ENCODE data around the gene SEZ6L2. TPM values are rescaled to one million over a fixed set of nuclear protein-coding genes. Genes with fewer than 3 reads are reported as not detected.

SEZ6L2 gene
- total RNA-seq, 4 donors from 2014 or later: 0.20 to 1.7 (median 0.56) TPM

GRCh38 chr16:29900102-29900887 lies 945 bp upstream of the SEZ6L2 start, which contains the start of gene ASPHD1:
Gene ASPHD1, plus strand, starts transcription at chr16:29900488. Its CDS starts 484 bp downstream, at chr16:29900972.
- peaks cover 0 to 5% of the 10 kb centered on the region in 2 donors for H3K4me1 ChIP-seq
- intact Hi-C loops (cut with DNase I; ENCODE audit: low total_unique reads): loop anchor here (1.0 to 5.0 kb wide), 3 partner anchors 26 to 457 kb away; partner anchors contain the start of genes CD2BP2, CDIPT and KCTD13
- no peak within 1 kb of the TSS for H3K27ac ChIP-seq
- DNase-seq (peak in 1 of 2 donors; percentile 17), ATAC-seq (peak; percentile 81 to 86)
- H3K36me3 ChIP-seq: no peaks in the 10 kb centered on the region
- in situ Hi-C loops (cut with MboI; ENCODE audit: low sequenced_read_pairs in 4 of 4): no loop called here
- H3K9me3 ChIP-seq: no peaks in the 10 kb centered on the region
- H3K27me3 ChIP-seq: peaks cover 35 to 42% (median 38%) of the 10 kb centered on the region in 3 donors
- peak within 1 kb of the TSS; percentile 45 to 62 (median 58) for H3K4me3 ChIP-seq
- TF ChIP-seq CTCF (IDR thresholded peaks at IDR 0.05 in 4 of 5, conservative IDR thresholded peaks at IDR 0.05 in 1 of 5): no peak
- TF ChIP-seq POLR2A (IDR thresholded peaks at IDR 0.05): no peak

- ATAC-seq: no peak
- TF ChIP-seq CTCF (IDR thresholded peaks at IDR 0.05 in 4 of 5, conservative IDR thresholded peaks at IDR 0.05 in 1 of 5) (no peak), POLR2A (IDR thresholded peaks at IDR 0.05) (no peak)
- peaks cover 35 to 42% (median 38%) of the 10 kb centered on the region in 3 donors for H3K27me3 ChIP-seq
Measured at GRCh38 chr16:29898804-29899515, 390 bp downstream of the SEZ6L2 start.

GRCh38 chr16:29898135-29898803 lies 1.1 kb downstream of the SEZ6L2 start:
- no peak overlapping the region for H3K4me3 ChIP-seq
- H3K9me3 ChIP-seq: no peaks in the 10 kb centered on the region
- no peak for ATAC-seq
- in situ Hi-C loops (cut with MboI; ENCODE audit: low sequenced_read_pairs in 4 of 4) (no loop called here), intact Hi-C loops (cut with DNase I; ENCODE audit: low total_unique reads) (no loop called here)
- no peaks in the 10 kb centered on the region for H3K36me3 ChIP-seq
- peaks cover 35 to 42% (median 38%) of the 10 kb centered on the region in 3 donors for H3K27me3 ChIP-seq
- peaks cover 0 to 5% of the 10 kb centered on the region in 2 donors for H3K4me1 ChIP-seq
- no peak overlapping the region for H3K27ac ChIP-seq
- TF ChIP-seq CTCF (IDR thresholded peaks at IDR 0.05 in 4 of 5, conservative IDR thresholded peaks at IDR 0.05 in 1 of 5) (no peak), POLR2A (IDR thresholded peaks at IDR 0.05) (no peak)
- no peak for DNase-seq

More at GRCh38 chr16:29898804-29899515, 390 bp downstream of the SEZ6L2 start:
- H3K9me3 ChIP-seq: no peaks in the 10 kb centered on the region
- no peak overlapping the region for H3K27ac ChIP-seq
- no peaks in the 10 kb centered on the region for H3K36me3 ChIP-seq
- in situ Hi-C loops (cut with MboI; ENCODE audit: low sequenced_read_pairs in 4 of 4): no loop called here
- H3K4me1 ChIP-seq: peaks cover 0 to 5% of the 10 kb centered on the region in 2 donors
- intact Hi-C loops (cut with DNase I; ENCODE audit: low total_unique reads): no loop called here
- H3K4me3 ChIP-seq: peak overlapping the region in 1 of 4 donors; percentile 54
- DNase-seq: no peak

GRCh38 chr16:29897333-29897732 lies 2.0 kb downstream of the SEZ6L2 start:
- DNase-seq: no peak
- H3K9me3 ChIP-seq: no peaks in the 10 kb centered on the region
- intact Hi-C loops (cut with DNase I; ENCODE audit: low total_unique reads) (no loop called here), in situ Hi-C loops (cut with MboI; ENCODE audit: low sequenced_read_pairs in 4 of 4) (no loop called here)
- no peaks in the 10 kb centered on the region for H3K36me3 ChIP-seq
- no peak overlapping the region for H3K27ac ChIP-seq
- peaks cover 35 to 42% (median 38%) of the 10 kb centered on the region in 3 donors for H3K27me3 ChIP-seq
- no peak overlapping the region for H3K4me3 ChIP-seq
- TF ChIP-seq CTCF (IDR thresholded peaks at IDR 0.05 in 4 of 5, conservative IDR thresholded peaks at IDR 0.05 in 1 of 5) (no peak), POLR2A (IDR thresholded peaks at IDR 0.05) (no peak)
- peaks cover 0 to 5% of the 10 kb centered on the region in 2 donors for H3K4me1 ChIP-seq
- ATAC-seq: no peak

All from gastrocnemius medialis (tissue), 4 donors.